GM12878 (cell line): ENCODE results near the gene ART5. TPM values are rescaled to one million over a fixed set of nuclear protein-coding genes. Genes with fewer than 3 reads are reported as not detected.
"Not testable (repeated sequence)": the region's sequence is repeated elsewhere in the genome, so short reads cannot be mapped to it uniquely, and the experiment has no call there.

Experiments used
- ATAC-seq: fragments of 200-7000 bp; cut with Tn5 transposase; 3 replicates; pipeline ENCODE4 v1.9.1; 2020; ENCODE audit warnings: mild to moderate bottlenecking, moderate library complexity
- BruUV-seq: library from RNA; stranded (reverse); fragments of 400-500 nt; replicated peaks from 2 replicates; lab custom pipeline; 2021; lab: Mats Ljungman, UMichigan
- CTCF ChIA-PET: fragments of 300-600 bp; sonication (Branson Sonifier 250); formaldehyde crosslinking; extraction: SDS; loops from one replicate; lab custom pipeline; 2021; ENCODE audit warnings: inconsistent platforms; lab: Yijun Ruan, JAX
- POLR2A ChIA-PET: fragments of 350-600 bp; formaldehyde crosslinking; extraction: SDS; loops from one replicate; lab custom pipeline; 2021; ENCODE audit warnings: inconsistent platforms; lab: Charles Lee
- RAD21 ChIA-PET: fragments of 300-600 bp; sonication (Branson Sonifier 250); formaldehyde crosslinking; loops from one replicate; lab custom pipeline; 2023; ENCODE audit warnings: antibody characterized with exemption; ENCODE audit not compliant: unreplicated experiment; lab: Charles Lee
- SMC1A ChIA-PET: fragments of 300-600 bp; sonication (Branson Sonifier 250); formaldehyde crosslinking; loops from one replicate; lab custom pipeline; 2023; ENCODE audit not compliant: unreplicated experiment, uncharacterized antibody; lab: Charles Lee
- DNase-seq: peaks from one replicate; pipeline ENCODE4 v3.0.0-alpha.2; 2011; ENCODE audit warnings: low read depth, low spot score
- FAIRE-seq: peaks from 3 replicates; lab custom pipeline; 2011; peaks lifted over from hg19 to GRCh38; lab: Jason Lieb, UNC
- H2AFZ ChIP-seq: 2 replicates; pipeline ENCODE4 v1.6.0; 2011; ENCODE audit warnings: low read depth, low read length, control low read depth; ENCODE audit not compliant: control insufficient read depth
- H3K27ac ChIP-seq: 2 replicates; pipeline ENCODE4 v1.5.1; 2011; ENCODE audit warnings: control low read depth; ENCODE audit not compliant: control insufficient read depth, insufficient read depth
- H3K27me3 ChIP-seq, 2 experiments: replicated peaks in 1 of 2; 2 replicates each; pipeline versions ENCODE4 v1.6.0 to v1.6.1; 2011; ENCODE audit warnings: low read length in 1 of 2; ENCODE audit not compliant: control insufficient read depth in 2 of 2, insufficient read depth in 2 of 2
- H3K36me3 ChIP-seq, 2 experiments: 2 replicates each; pipeline ENCODE4 v1.5.1; 2011; ENCODE audit warnings: low read length in 1 of 2; ENCODE audit not compliant: control insufficient read depth in 2 of 2, insufficient read depth in 2 of 2
- H3K4me1 ChIP-seq: 2 replicates; pipeline ENCODE4 v1.6.1; 2011; ENCODE audit warnings: mild to moderate bottlenecking, low read length, moderate library complexity, mixed read lengths; ENCODE audit not compliant: control insufficient read depth, insufficient read depth
- H3K4me2 ChIP-seq: 2 replicates; pipeline ENCODE4 v1.6.0; 2011; ENCODE audit warnings: control low read depth; ENCODE audit not compliant: control insufficient read depth, insufficient read depth
- H3K4me3 ChIP-seq: fragments of 200-600 bp; sonication (generic); 2 replicates; pipeline ENCODE4 v1.5.1; 2016
- H3K79me2 ChIP-seq: 2 replicates; pipeline ENCODE4 v1.6.0; 2011; ENCODE audit warnings: low read length; ENCODE audit not compliant: control insufficient read depth, insufficient read depth
- H3K9ac ChIP-seq: 2 replicates; pipeline ENCODE4 v1.8.0; 2011; ENCODE audit warnings: low read length, control low read depth, mixed read lengths; ENCODE audit not compliant: control insufficient read depth, insufficient read depth
- H3K9me3 ChIP-seq: replicated peaks from 3 replicates; pipeline ENCODE4 v1.5.1; 2011; ENCODE audit warnings: mild to moderate bottlenecking, low read length; ENCODE audit not compliant: control insufficient read depth, insufficient read depth
- H4K20me1 ChIP-seq: 2 replicates; pipeline ENCODE4 v1.6.0; 2011; ENCODE audit not compliant: control insufficient read depth, insufficient read depth
- CTCF ChIP-seq, 3 experiments: IDR thresholded peaks in 2 of 3; conservative IDR thresholded peaks in 1 of 3; 2 replicates each; pipeline ENCODE4 v1.5.1; 2011; ENCODE audit warnings: low read depth in 3 of 3, low read length in 3 of 3, mild to moderate bottlenecking in 3 of 3, control low read depth in 2 of 3, moderate library complexity in 2 of 3, inconsistent platforms in 1 of 3, mixed read lengths in 1 of 3; ENCODE audit not compliant: control insufficient read depth in 2 of 3, insufficient read depth in 1 of 3; ENCODE audit errors: extremely low read depth in 1 of 3
- E2F4 ChIP-seq: IDR thresholded peaks from 2 replicates; pipeline ENCODE4 v1.6.1; 2012; ENCODE audit warnings: low read depth, low read length, improper control_type of control experiment
- EED ChIP-seq: sonication (generic); IDR thresholded peaks from 2 replicates; pipeline ENCODE4 v1.6.1; 2016; ENCODE audit warnings: antibody characterized with exemption, low read depth
- ESRRA ChIP-seq: IDR thresholded peaks from 2 replicates; pipeline ENCODE4 v1.6.1; 2012; ENCODE audit warnings: mild to moderate bottlenecking, low read length, improper control_type of control experiment
- MXI1 ChIP-seq: fragments of 150-350 bp; IDR thresholded peaks from 2 replicates; pipeline ENCODE4 v1.6.1; 2011; ENCODE audit warnings: low read depth, mild to moderate bottlenecking, inconsistent platforms, low read length, improper control_type of control experiment
- POLR2AphosphoS2 ChIP-seq: IDR thresholded peaks from 2 replicates; pipeline ENCODE4 v1.6.1; 2011; ENCODE audit warnings: low read depth, mild to moderate bottlenecking, low read length, improper control_type of control experiment, moderate library complexity
- RBBP5 ChIP-seq: fragments of 200-600 bp; sonication (generic); conservative IDR thresholded peaks from 2 replicates; pipeline ENCODE4 v1.6.1; 2016
- SMAD1 ChIP-seq: fragments of 450-650 bp; IDR thresholded peaks from 2 replicates; pipeline ENCODE4 v1.6.1; 2018; ENCODE audit warnings: mild to moderate bottlenecking, low read depth; ENCODE audit not compliant: partially characterized antibody
- TAF1 ChIP-seq: IDR thresholded peaks from 2 replicates; pipeline ENCODE4 v1.6.1; 2011; ENCODE audit warnings: mild to moderate bottlenecking, low read depth, low read length, borderline replicate concordance
- ZBED1 ChIP-seq: IDR thresholded peaks from 2 replicates; pipeline ENCODE4 v1.6.1; 2016; ENCODE audit warnings: borderline replicate concordance
- WGBS: methylation state at CpG from one replicate; pipeline ENCODE4 v1.1.6; 2016; ENCODE audit warnings: low lambda C conversion rate; ENCODE audit not compliant: insufficient replicate concordance, insufficient coverage; ENCODE audit errors: missing lambda C conversion rate; 5-methylcytosine and 5-hydroxymethylcytosine counted together
- in situ Hi-C: fragments of 300-500 bp; cut with MboI; formaldehyde crosslinking; loops from 9 replicates; pipeline ENCODE4 v1.14.3; 2018; ENCODE audit warnings: mixed read lengths
- intact Hi-C: fragments of 100-400 bp; cut with micrococcal nuclease; formaldehyde crosslinking; loops from one replicate; pipeline ENCODE4 v1.14.2; 2022; ENCODE audit not compliant: unreplicated experiment
- polyA plus RNA-seq, 11 experiments: library from polyadenylated mRNA; depleted of rRNA in 4 of 11; unstranded in 6 of 11; stranded (reverse) in 5 of 11; fragments of >200 nt; fragmentation: Nextera tagmentation in 4 of 11; fragmentation: Illumina TruSeq in 1 of 11; extraction: Ambion mirVana in 4 of 11; extraction: Trizol in 1 of 11; gene quantifications; 1 replicate in 1 of 11; 2 replicates in 10 of 11; pipeline versions ENCODE4 v1.2.1 to v1.2.3, GENCODE V29; 2011 to 2016; ENCODE audit warnings: inconsistent platforms in 2 of 11, missing spikeins in 2 of 11, low read depth in 1 of 11
- total RNA-seq, 4 experiments: library from RNA; depleted of rRNA in 3 of 4; stranded (reverse); fragments of >200 nt in 3 of 4; fragmentation: Illumina TruSeq in 1 of 4; extraction: Trizol in 1 of 4; gene quantifications; 2 replicates each; pipeline versions ENCODE4 v1.2.1 to v1.2.3, GENCODE V29; 2013 to 2021

ART5 gene
- total and polyA plus RNA-seq, 10 of the 15 experiments (the other 5 are each of a cell fraction or from before 2014, with no cell fraction given) = 0.06 TPM; not detected in 9

GRCh38 chr11:3644817-3645235 lies 3.0 kb upstream of the ART5 start, which contains the start of gene ART1 (continued):
- no peak for TF ChIP-seq CTCF (IDR thresholded peaks at IDR 0.05 in 2 of 3, conservative IDR thresholded peaks at IDR 0.05 in 1 of 3; ENCODE audit: control insufficient read depth in 2 of 3, extremely low read depth in 1 of 3, insufficient read depth in 1 of 3, low read depth in 3 of 3, low read length in 3 of 3)
- TF ChIP-seq ZBED1 = no peak
- TF ChIP-seq SMAD1 = no peak
- TF ChIP-seq RBBP5 = no peak
- TF ChIP-seq TAF1 = no peak
- no peak for TF ChIP-seq E2F4
- no peak for TF ChIP-seq POLR2AphosphoS2
- TF ChIP-seq ESRRA = no peak
- no peak for TF ChIP-seq EED
- TF ChIP-seq MXI1 = no peak

- SMC1A ChIA-PET = interaction anchor here (1.2 kb wide), 1 partner anchor 1002 kb away, joined by 3 read pairs; no protein-coding TSS in a partner anchor
- H3K4me2 ChIP-seq, H3K9ac ChIP-seq, FAIRE-seq, RAD21 ChIA-PET, H3K79me2 ChIP-seq, H3K4me3 ChIP-seq, CTCF ChIA-PET, H2AFZ ChIP-seq, H4K20me1 ChIP-seq, H3K27me3 ChIP-seq, ATAC-seq, in situ Hi-C loops, H3K27ac ChIP-seq, intact Hi-C loops, BruUV-seq, H3K4me1 ChIP-seq, POLR2A ChIA-PET, H3K9me3 ChIP-seq, DNase-seq, H3K36me3 ChIP-seq: not testable (repeated sequence)
- WGBS = 42% methylated on average over 11 of the region's 11 CpGs
Observed at GRCh38 chr11:3643102-3643546, 1.3 kb upstream of the ART5 start.
